Aorta (tissue), 5 donors: ENCODE data around the gene ZFTA. TPM values are rescaled to one million over a fixed set of nuclear protein-coding genes. Genes with fewer than 3 reads are reported as not detected.
"Not testable (repeated sequence)": the region's sequence is repeated elsewhere in the genome, so short reads cannot be mapped to it uniquely, and the experiment has no call there.

Experiments used
- ATAC-seq: fragments of 200-7000 bp; cut with Tn5 transposase; one replicate; pipeline ENCODE4 v1.9.1; 2022; ENCODE audit warnings: moderate library complexity; ENCODE audit not compliant: low FRiP score
- DNase-seq, 2 donors: peaks; one replicate each; pipeline ENCODE4 v3.0.0-alpha.2; 2020
- H3K27ac ChIP-seq, 2 donors: one replicate each; pipeline ENCODE4 v1.5.1; 2013; ENCODE audit warnings: low read length in 2 of 2, mild to moderate bottlenecking in 2 of 2, moderate library complexity in 2 of 2, control low read depth in 1 of 2, inconsistent platforms in 1 of 2, low read depth in 1 of 2
- H3K27me3 ChIP-seq, 2 donors: one replicate each; pipeline ENCODE4 v1.6.1; 2013; ENCODE audit warnings: control low read depth in 1 of 2, low read length in 1 of 2, mild to moderate bottlenecking in 1 of 2, moderate library complexity in 1 of 2; ENCODE audit not compliant: insufficient read depth in 2 of 2, control insufficient read depth in 1 of 2
- H3K36me3 ChIP-seq, 2 donors: one replicate each; pipeline ENCODE4 v1.6.1; 2013; ENCODE audit warnings: control low read depth in 1 of 2, low read length in 1 of 2, mild to moderate bottlenecking in 1 of 2; ENCODE audit not compliant: insufficient read depth in 2 of 2, control insufficient read depth in 1 of 2
- H3K4me1 ChIP-seq, 2 donors: one replicate each; pipeline ENCODE4 v1.6.1; 2013; ENCODE audit warnings: low read length in 2 of 2, control low read depth in 1 of 2, mild to moderate bottlenecking in 1 of 2, moderate library complexity in 1 of 2; ENCODE audit not compliant: insufficient read depth in 2 of 2, control insufficient read depth in 1 of 2
- H3K4me3 ChIP-seq, 2 donors: one replicate each; pipeline ENCODE4 v1.5.1; 2013; ENCODE audit warnings: low read length in 2 of 2, control low read depth in 1 of 2, mild to moderate bottlenecking in 1 of 2
- H3K9me3 ChIP-seq: one replicate; pipeline ENCODE4 v1.6.1; 2013; ENCODE audit warnings: mild to moderate bottlenecking, low read length; ENCODE audit not compliant: control insufficient read depth
- WGBS, 2 donors: extraction: QIAGEN DNeasy Blood & Tissue Kit; methylation state at CpG; one replicate each; pipeline ENCODE4 v1.1.7; 2013; 5-methylcytosine and 5-hydroxymethylcytosine counted together
- intact Hi-C, 2 donors: fragments of 100-400 bp; cut with DNase I; formaldehyde crosslinking; loops; one replicate each; pipeline versions ENCODE4 v1.14.2 to v1.15.0; 2022
- polyA plus RNA-seq, 2 donors: library from polyadenylated mRNA; stranded (reverse); fragments of 200-250 nt; gene quantifications; one replicate each; pipeline ENCODE4 v1.2.3, GENCODE V29; 2013
- total RNA-seq, 2 donors: library from RNA; stranded (reverse); fragmentation: NEBNext Ultra II Directional; extraction: Animal tissue kit (Norgen Biotek cat#: 25700); gene quantifications; one replicate each; pipeline ENCODE4 v1.2.1, GENCODE V29; 2021
- donor health status: healthy with polysubstance abuse.
- donor health status: Bipolar disorder and iron deficiency.
- donor health status: DM: no; HTN: no; CAD: no.
- donor health status: DM: no; HTN: no; CAD: no.
- donor health status: DM: yes; HTN: yes; CAD: no.

Gene ZFTA
- total and polyA plus RNA-seq, 4 donors: 4.3 to 30.9 (median 17.0) TPM

- H3K27ac ChIP-seq, H3K36me3 ChIP-seq, H3K4me1 ChIP-seq, ATAC-seq, H3K9me3 ChIP-seq, intact Hi-C loops, H3K4me3 ChIP-seq, DNase-seq, H3K27me3 ChIP-seq: not testable (repeated sequence)
- WGBS, 2 donors: 94 to 96% methylated on average over 11 of the region's 11 CpGs
Measured at GRCh38 chr11:63810383-63810782, 41.8 kb upstream of the ZFTA start.

GRCh38 chr11:63805844-63806415, 37.4 kb upstream of the ZFTA start:
- DNase-seq (peak in 1 of 2 donors; percentile 64), ATAC-seq (peak; percentile 69)
- H3K27ac ChIP-seq: no peak overlapping the region

GRCh38 chr11:63804259-63804658, 35.7 kb upstream of the ZFTA start:
- Histone ChIP-seq H3K36me3 (no peaks in the 10 kb centered on the region), H3K9me3 (no peaks in the 10 kb centered on the region), H3K27me3 (no peaks in the 10 kb centered on the region), H3K4me3 (no peak overlapping the region), H3K4me1 (no peaks in the 10 kb centered on the region), H3K27ac (no peak overlapping the region)
- intact Hi-C loops: no loop called here
- no peak for ATAC-seq
- DNase-seq: no peak
- WGBS, 2 donors: 52 to 71% methylated on average over 6 of the region's 6 CpGs

More at GRCh38 chr11:63805844-63806415, 37.4 kb upstream of the ZFTA start:
- WGBS, 2 donors: 46 to 50% methylated on average over 9 of the region's 9 CpGs
- H3K4me1 ChIP-seq: no peaks in the 10 kb centered on the region
- H3K4me3 ChIP-seq: no peak overlapping the region
- intact Hi-C loops: loop anchor here (5.0 kb wide), 1 partner anchor 39 kb away; the partner anchor contains the start of gene ZFTA (in 2 of the 2)
- no peaks in the 10 kb centered on the region for H3K27me3 ChIP-seq
- no peaks in the 10 kb centered on the region for H3K9me3 ChIP-seq
- no peaks in the 10 kb centered on the region for H3K36me3 ChIP-seq

GRCh38 chr11:63802637-63803414, 34.3 kb upstream of the ZFTA start:
- Histone ChIP-seq H3K27me3 (no peaks in the 10 kb centered on the region), H3K36me3 (no peaks in the 10 kb centered on the region), H3K27ac (no peak overlapping the region), H3K4me3 (no peak overlapping the region), H3K9me3 (no peaks in the 10 kb centered on the region), H3K4me1 (no peaks in the 10 kb centered on the region)
- DNase-seq (no peak), ATAC-seq (no peak)
- 88% methylated on average over 10 of the region's 10 CpGs for WGBS, 2 donors
- intact Hi-C loops: no loop called here

GRCh38 chr11:63800921-63801320, 32.3 kb upstream of the ZFTA start:
- H3K27ac ChIP-seq: no peak overlapping the region

GRCh38 chr11:63795066-63795465, 26.5 kb upstream of the ZFTA start:
- intact Hi-C loops: no loop called here
- 84 to 90% methylated on average over 11 of the region's 11 CpGs for WGBS, 2 donors
- no peaks in the 10 kb centered on the region for H3K27me3 ChIP-seq
- no peak for DNase-seq
- H3K4me3 ChIP-seq: no peak overlapping the region
- no peaks in the 10 kb centered on the region for H3K4me1 ChIP-seq
- no peak for ATAC-seq
- H3K27ac ChIP-seq: no peak overlapping the region
- H3K36me3 ChIP-seq: no peaks in the 10 kb centered on the region
- H3K9me3 ChIP-seq: no peaks in the 10 kb centered on the region

More at GRCh38 chr11:63800921-63801320, 32.3 kb upstream of the ZFTA start:
- no peaks in the 10 kb centered on the region for H3K9me3 ChIP-seq
- no peak overlapping the region for H3K4me3 ChIP-seq
- H3K36me3 ChIP-seq: no peaks in the 10 kb centered on the region
- no peaks in the 10 kb centered on the region for H3K4me1 ChIP-seq
- WGBS, 2 donors: 94% methylated on average over 5 of the region's 5 CpGs
- intact Hi-C loops: no loop called here
- H3K27me3 ChIP-seq: no peaks in the 10 kb centered on the region
- DNase-seq: no peak
- no peak for ATAC-seq

- H3K4me3 ChIP-seq: no peak overlapping the region
- DNase-seq: no peak
- H3K27me3 ChIP-seq: no peaks in the 10 kb centered on the region
- H3K4me1 ChIP-seq: no peaks in the 10 kb centered on the region
- H3K9me3 ChIP-seq: no peaks in the 10 kb centered on the region
- H3K27ac ChIP-seq: no peak overlapping the region
- no peaks in the 10 kb centered on the region for H3K36me3 ChIP-seq
- no peak for ATAC-seq
- intact Hi-C loops: no loop called here
Measured at GRCh38 chr11:63793161-63793560, 24.6 kb upstream of the ZFTA start.

- Histone ChIP-seq H3K36me3 (no peaks in the 10 kb centered on the region), H3K4me3 (no peak overlapping the region), H3K27ac (no peak overlapping the region), H3K27me3 (no peaks in the 10 kb centered on the region), H3K4me1 (no peaks in the 10 kb centered on the region), H3K9me3 (no peaks in the 10 kb centered on the region)
- 94 to 96% methylated on average over 6 of the region's 6 CpGs for WGBS, 2 donors
- intact Hi-C loops: no loop called here
- DNase-seq (no peak), ATAC-seq (no peak)
Measured at GRCh38 chr11:63791495-63792167, 23.1 kb upstream of the ZFTA start.
